ENCODE data around the gene KLHL26.

- no peak for TF ChIP-seq CTCF (IDR thresholded peaks at IDR 0.05; ENCODE audit: insufficient read depth, low read length, poor library complexity, severe bottlenecking)
- no peak for TF ChIP-seq EZH2phosphoT487 (conservative IDR thresholded peaks at IDR 0.05; ENCODE audit: low read length)
Measured at GRCh38 chr19:18644196-18645034, 7.6 kb downstream of the KLHL26 start.

All from SU-DHL-6 (cell line).